Lung (tissue), 12 donors: ENCODE results near the gene TRPM2. TPM values are rescaled to one million over a fixed set of nuclear protein-coding genes. Genes with fewer than 3 reads are reported as not detected.

Experiments used
- ATAC-seq: fragments of 200-7000 bp; cut with Tn5 transposase; one replicate; pipeline ENCODE4 v1.9.1; 2020; ENCODE audit warnings: moderate number of reproducible peaks; ENCODE audit not compliant: insufficient read depth, low FRiP score
- DNase-seq, 3 donors: peaks; one replicate each; pipeline ENCODE4 v3.0.0-alpha.2; 2013 to 2017
- H3K27ac ChIP-seq, 2 donors: one replicate each; pipeline ENCODE4 v1.5.1; 2013; ENCODE audit warnings: mild to moderate bottlenecking in 2 of 2, moderate library complexity in 2 of 2, control low read depth in 1 of 2, inconsistent platforms in 1 of 2, low read depth in 1 of 2, low read length in 1 of 2
- H3K27me3 ChIP-seq, 3 donors: one replicate each; pipeline ENCODE4 v1.5.1; 2013; ENCODE audit warnings: low read length in 2 of 3; ENCODE audit not compliant: control insufficient read depth in 3 of 3, insufficient read depth in 3 of 3
- H3K36me3 ChIP-seq, 4 donors: one replicate each; pipeline ENCODE4 v1.5.1; 2013; ENCODE audit warnings: low read length in 4 of 4, mild to moderate bottlenecking in 1 of 4, moderate library complexity in 1 of 4; ENCODE audit not compliant: control insufficient read depth in 4 of 4, insufficient read depth in 4 of 4
- H3K4me1 ChIP-seq, 5 donors: one replicate each; pipeline ENCODE4 v1.5.1; 2013; ENCODE audit warnings: low read length in 5 of 5, mild to moderate bottlenecking in 2 of 5, moderate library complexity in 1 of 5; ENCODE audit not compliant: control insufficient read depth in 5 of 5, insufficient read depth in 5 of 5
- H3K4me3 ChIP-seq: one replicate; pipeline ENCODE4 v1.5.1; 2013; ENCODE audit warnings: mild to moderate bottlenecking, control low read depth, moderate library complexity
- H3K9ac ChIP-seq, 2 donors: one replicate each; pipeline ENCODE4 v1.5.1; 2013; ENCODE audit warnings: low read length in 2 of 2, control low read depth in 1 of 2; ENCODE audit not compliant: insufficient read depth in 1 of 2
- H3K9me3 ChIP-seq, 4 donors: one replicate each; pipeline ENCODE4 v1.5.1; 2013; ENCODE audit warnings: low read length in 3 of 4, mild to moderate bottlenecking in 1 of 4, moderate library complexity in 1 of 4; ENCODE audit not compliant: control insufficient read depth in 4 of 4, insufficient read depth in 3 of 4
- CTCF ChIP-seq: IDR thresholded peaks from 2 replicates; pipeline ENCODE4 v1.5.1; 2012; ENCODE audit warnings: mild to moderate bottlenecking; ENCODE audit errors: control extremely low read depth, extremely low read depth
- WGBS, 2 donors: extraction: QIAGEN DNeasy Blood & Tissue Kit; methylation state at CpG; one replicate each; pipeline ENCODE4 v1.1.7; 2013; 5-methylcytosine and 5-hydroxymethylcytosine counted together
- polyA plus RNA-seq, 2 donors: library from polyadenylated mRNA; stranded (reverse); fragments of 200-250 nt; gene quantifications; one replicate each; pipeline ENCODE4 v1.2.1, GENCODE V29; 2013
- total RNA-seq, 2 donors: library from RNA; depleted of rRNA in 1 of 2; stranded (reverse); fragments of >200 nt in 1 of 2; gene quantifications; one replicate each; pipeline ENCODE4 v1.2.1, GENCODE V29; 2014 to 2021
- donor health status: control.
- donor health status: control.
- donor health status: Bipolar disorder and iron deficiency.
- donor health status: healthy.
- donor health status: DM: yes; HTN: yes; CAD: no.

The TRPM2 gene
- total and polyA plus RNA-seq, 4 donors = 5.9 to 26.2 (median 10.3) TPM

DNA sequence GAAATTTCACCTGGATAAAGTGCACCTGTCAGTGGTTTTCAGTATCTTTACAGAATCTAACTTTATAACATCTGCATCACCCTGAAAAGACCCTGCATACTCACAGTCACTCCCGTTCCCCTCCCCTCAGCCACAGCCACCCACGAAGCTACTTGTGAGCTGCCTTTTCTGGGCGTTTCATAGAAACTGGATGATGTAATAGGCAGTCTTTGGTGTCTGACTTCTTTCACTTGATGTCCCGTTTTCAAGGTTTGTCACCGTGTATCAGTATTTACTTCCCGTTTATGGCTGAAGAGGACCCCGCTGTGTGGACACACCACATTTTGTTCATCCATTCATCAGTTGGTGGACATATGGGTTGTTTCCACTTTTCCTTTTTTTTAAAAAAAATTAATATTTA is 54.1 kb downstream of the TRPM2 start:
- H3K4me1 ChIP-seq = no peaks in the 10 kb centered on the region
- no peaks in the 10 kb centered on the region for H3K36me3 ChIP-seq
- peaks cover 0 to 5% (median under 1%) of the 10 kb centered on the region in 4 donors for H3K9me3 ChIP-seq
- no peak overlapping the region for H3K4me3 ChIP-seq
- ATAC-seq = no peak
- DNase-seq = no peak
- no peak for TF ChIP-seq CTCF
- 81 to 85% methylated on average over 7 of the region's 7 CpGs for WGBS, 2 donors
- H3K27me3 ChIP-seq = no peaks in the 10 kb centered on the region
- no peak overlapping the region for H3K9ac ChIP-seq
- no peak overlapping the region for H3K27ac ChIP-seq

- no peak for ATAC-seq
- H3K9me3 ChIP-seq = peaks cover 0 to 5% (median under 1%) of the 10 kb centered on the region in 4 donors
- no peak overlapping the region for H3K27ac ChIP-seq
- no peaks in the 10 kb centered on the region for H3K36me3 ChIP-seq
- TF ChIP-seq CTCF = no peak
- 86 to 93% methylated on average over 15 of the region's 15 CpGs for WGBS, 2 donors
- no peak overlapping the region for H3K4me3 ChIP-seq
- DNase-seq = no peak
- no peak overlapping the region for H3K9ac ChIP-seq
- H3K4me1 ChIP-seq = no peaks in the 10 kb centered on the region
- H3K27me3 ChIP-seq = no peaks in the 10 kb centered on the region
Observed at GRCh38 chr21:44408226-44408625, 54.8 kb downstream of the TRPM2 start.

- peaks cover 0 to 2% (median 0%) of the 10 kb centered on the region in 4 donors for H3K9me3 ChIP-seq
- WGBS, 2 donors = 92 to 96% methylated on average over 27 of the region's 27 CpGs
- no peak for TF ChIP-seq CTCF
- no peak overlapping the region for H3K9ac ChIP-seq
- no peak overlapping the region for H3K4me3 ChIP-seq
- no peaks in the 10 kb centered on the region for H3K27me3 ChIP-seq
- no peak overlapping the region for H3K27ac ChIP-seq
- ATAC-seq = no peak
- no peaks in the 10 kb centered on the region for H3K36me3 ChIP-seq
- DNase-seq = no peak
- H3K4me1 ChIP-seq = no peaks in the 10 kb centered on the region
Observed at GRCh38 chr21:44413566-44414290, 60.3 kb downstream of the TRPM2 start.
